ENCODE measurements around the gene HOOK1.

DNA sequence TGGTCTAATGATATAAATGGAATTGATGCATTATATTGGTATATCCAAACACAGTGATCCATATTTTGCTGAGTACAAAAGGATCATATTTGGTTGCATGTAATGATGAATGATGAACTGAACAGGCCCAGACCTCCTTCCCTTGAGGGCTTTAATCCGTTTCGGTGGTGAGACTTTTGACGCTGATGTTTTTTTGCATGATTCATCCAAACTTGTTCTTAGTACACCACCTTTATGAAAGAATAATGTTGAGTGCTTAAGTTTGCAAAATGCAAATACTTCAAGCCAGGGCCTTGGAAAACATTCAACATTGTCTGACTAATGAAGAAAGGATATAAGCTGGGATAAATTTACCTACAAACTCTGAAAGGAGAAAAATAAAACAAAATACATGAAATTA is 19.2 kb downstream of the HOOK1 start:
- TF ChIP-seq, protein P1, sequence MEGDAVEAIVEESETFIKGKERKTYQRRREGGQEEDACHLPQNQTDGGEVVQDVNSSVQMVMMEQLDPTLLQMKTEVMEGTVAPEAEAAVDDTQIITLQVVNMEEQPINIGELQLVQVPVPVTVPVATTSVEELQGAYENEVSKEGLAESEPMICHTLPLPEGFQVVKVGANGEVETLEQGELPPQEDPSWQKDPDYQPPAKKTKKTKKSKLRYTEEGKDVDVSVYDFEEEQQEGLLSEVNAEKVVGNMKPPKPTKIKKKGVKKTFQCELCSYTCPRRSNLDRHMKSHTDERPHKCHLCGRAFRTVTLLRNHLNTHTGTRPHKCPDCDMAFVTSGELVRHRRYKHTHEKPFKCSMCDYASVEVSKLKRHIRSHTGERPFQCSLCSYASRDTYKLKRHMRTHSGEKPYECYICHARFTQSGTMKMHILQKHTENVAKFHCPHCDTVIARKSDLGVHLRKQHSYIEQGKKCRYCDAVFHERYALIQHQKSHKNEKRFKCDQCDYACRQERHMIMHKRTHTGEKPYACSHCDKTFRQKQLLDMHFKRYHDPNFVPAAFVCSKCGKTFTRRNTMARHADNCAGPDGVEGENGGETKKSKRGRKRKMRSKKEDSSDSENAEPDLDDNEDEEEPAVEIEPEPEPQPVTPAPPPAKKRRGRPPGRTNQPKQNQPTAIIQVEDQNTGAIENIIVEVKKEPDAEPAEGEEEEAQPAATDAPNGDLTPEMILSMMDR (optimal IDR thresholded peaks at IDR 0.05 in 1 of 3, IDR thresholded peaks at IDR 0.05 in 1 of 3, conservative IDR thresholded peaks at IDR 0.05 in 1 of 3; ENCODE audit: extremely low read depth in 1 of 3, insufficient read depth in 2 of 3, low read length in 3 of 3): no peak
- TF ChIP-seq EZH2 (IDR thresholded peaks at IDR 0.05; ENCODE audit: low read length): no peak

Measured in keratinocyte (primary cell).